Retinal pigment epithelial cell (primary cell): ENCODE measurements around the gene BMPR1B.

Source experiments
- DNase-seq: peaks from one replicate; pipeline ENCODE4 v3.0.0-alpha.2; 2010; ENCODE audit warnings: low read depth
- H3K4me3 ChIP-seq: 2 replicates; pipeline ENCODE4 v1.5.1; 2011; ENCODE audit warnings: mild to moderate bottlenecking, low read length, control low read depth, moderate library complexity
- TF ChIP-seq, protein P1 (sequence below): conservative IDR thresholded peaks from 2 replicates; pipeline ENCODE4 v1.5.1; 2011; ENCODE audit warnings: low read depth, low read length, control low read depth, inconsistent platforms

Gene BMPR1B

GRCh38 chr4:94722748-94723147 lies 35.0 kb upstream of the BMPR1B start:
- H3K4me3 ChIP-seq = no peak overlapping the region
- DNase-seq = no peak
- TF ChIP-seq, protein P1, sequence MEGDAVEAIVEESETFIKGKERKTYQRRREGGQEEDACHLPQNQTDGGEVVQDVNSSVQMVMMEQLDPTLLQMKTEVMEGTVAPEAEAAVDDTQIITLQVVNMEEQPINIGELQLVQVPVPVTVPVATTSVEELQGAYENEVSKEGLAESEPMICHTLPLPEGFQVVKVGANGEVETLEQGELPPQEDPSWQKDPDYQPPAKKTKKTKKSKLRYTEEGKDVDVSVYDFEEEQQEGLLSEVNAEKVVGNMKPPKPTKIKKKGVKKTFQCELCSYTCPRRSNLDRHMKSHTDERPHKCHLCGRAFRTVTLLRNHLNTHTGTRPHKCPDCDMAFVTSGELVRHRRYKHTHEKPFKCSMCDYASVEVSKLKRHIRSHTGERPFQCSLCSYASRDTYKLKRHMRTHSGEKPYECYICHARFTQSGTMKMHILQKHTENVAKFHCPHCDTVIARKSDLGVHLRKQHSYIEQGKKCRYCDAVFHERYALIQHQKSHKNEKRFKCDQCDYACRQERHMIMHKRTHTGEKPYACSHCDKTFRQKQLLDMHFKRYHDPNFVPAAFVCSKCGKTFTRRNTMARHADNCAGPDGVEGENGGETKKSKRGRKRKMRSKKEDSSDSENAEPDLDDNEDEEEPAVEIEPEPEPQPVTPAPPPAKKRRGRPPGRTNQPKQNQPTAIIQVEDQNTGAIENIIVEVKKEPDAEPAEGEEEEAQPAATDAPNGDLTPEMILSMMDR = no peak

- no peak for DNase-seq
- H3K4me3 ChIP-seq = no peak overlapping the region
- TF ChIP-seq, protein P1 = no peak
Measured at GRCh38 chr4:94724016-94724790, 33.6 kb upstream of the BMPR1B start.

DNA sequence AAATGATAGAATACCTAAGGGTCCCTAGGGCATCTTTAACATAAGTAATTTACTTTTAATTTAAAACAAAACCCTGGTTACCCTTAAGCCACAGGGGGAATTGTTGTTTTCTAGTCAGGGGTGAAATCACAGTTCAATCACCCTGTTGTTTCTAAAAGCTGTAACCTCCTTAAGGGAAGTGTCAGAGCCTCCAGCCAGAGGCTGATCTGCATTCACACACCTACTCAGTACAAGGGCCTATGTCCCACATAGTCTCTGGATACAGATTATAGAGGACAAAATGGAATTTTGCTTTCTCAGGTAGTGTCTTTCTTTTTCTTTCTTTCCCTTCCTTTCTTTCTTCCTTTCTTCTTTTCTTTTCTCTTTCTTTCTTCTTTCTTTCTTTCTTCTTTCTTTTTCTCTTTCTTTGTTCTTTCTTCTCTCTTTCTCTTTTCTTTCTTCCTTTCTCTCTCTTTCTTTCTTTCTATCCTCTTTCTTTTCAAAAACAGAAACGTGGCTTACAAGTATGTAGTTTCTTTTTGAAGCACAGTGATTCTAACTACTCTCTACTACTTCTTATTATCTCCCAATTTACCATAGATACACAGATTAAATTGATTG lies 31.1 kb upstream of the BMPR1B start:
- no peak overlapping the region for H3K4me3 ChIP-seq
- no peak for DNase-seq
- TF ChIP-seq, protein P1 = no peak

GRCh38 chr4:94728056-94728766 lies 29.5 kb upstream of the BMPR1B start:
- H3K4me3 ChIP-seq = no peak overlapping the region
- TF ChIP-seq, protein P1 = no peak
- DNase-seq = no peak

DNA sequence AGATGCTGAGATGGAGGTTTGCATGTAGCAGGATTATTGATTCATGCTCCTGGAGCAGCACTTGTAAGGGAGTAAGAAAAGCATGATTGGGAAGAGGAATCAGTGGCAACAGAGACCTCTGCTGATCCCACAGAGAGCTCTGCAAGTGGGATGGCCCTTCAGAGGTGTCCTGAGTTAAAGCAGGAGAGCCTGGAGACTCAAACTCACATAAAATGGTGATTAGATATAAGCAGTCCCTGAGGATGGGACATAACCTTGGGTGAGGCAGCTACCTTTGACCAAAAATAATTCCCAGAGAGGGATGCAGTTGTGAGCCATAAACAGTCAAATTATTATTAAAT lies 25.4 kb upstream of the BMPR1B start:
- TF ChIP-seq, protein P1 = no peak
- no peak for DNase-seq
- no peak overlapping the region for H3K4me3 ChIP-seq

GRCh38 chr4:94739741-94740140 lies 18.0 kb upstream of the BMPR1B start:
- H3K4me3 ChIP-seq = no peak overlapping the region
- DNase-seq = no peak
- TF ChIP-seq, protein P1 = no peak
